Nephron progenitor cell (in vitro differentiated cells): Measurements from ENCODE around the gene ABLIM3.

ENCODE experiments used
- DNase-seq: peaks from one replicate; pipeline ENCODE4 v3.0.0; 2021
- H3K27ac Mint-ChIP-seq: 2 replicates; pipeline ENCODE4 v1.8.0; 2021; ENCODE audit warnings: mild to moderate bottlenecking, moderate library complexity, mixed read lengths
- H3K27me3 Mint-ChIP-seq: 2 replicates; pipeline ENCODE4 v1.8.0; 2021; ENCODE audit warnings: mild to moderate bottlenecking, low read depth, mixed read lengths; ENCODE audit not compliant: poor library complexity
- H3K36me3 Mint-ChIP-seq: 2 replicates; pipeline ENCODE4 v1.8.0; 2021; ENCODE audit warnings: low read depth, mixed read lengths
- H3K4me1 Mint-ChIP-seq: 2 replicates; pipeline ENCODE4 v1.8.0; 2021; ENCODE audit warnings: mixed read lengths
- H3K4me3 Mint-ChIP-seq: 2 replicates; pipeline ENCODE4 v1.8.0; 2021; ENCODE audit warnings: mild to moderate bottlenecking, moderate library complexity, mixed read lengths
- H3K9me3 Mint-ChIP-seq: 2 replicates; pipeline ENCODE4 v1.8.0; 2021; ENCODE audit warnings: mild to moderate bottlenecking, moderate library complexity, mixed read lengths
- TF ChIP-seq, protein P1 (sequence below): fragments of 200-600 bp; sonication (generic); IDR thresholded peaks from 2 replicates; pipeline ENCODE4 v1.5.0; 2021; ENCODE audit warnings: antibody characterized with exemption

Gene ABLIM3

GRCh38 chr5:149274939-149275338 is 133.6 kb downstream of the ABLIM3 start:
- no peak overlapping the region for H3K27ac Mint-ChIP-seq
- H3K9me3 Mint-ChIP-seq = no peaks in the 10 kb centered on the region
- DNase-seq = no peak
- peaks cover 21% of the 10 kb centered on the region for H3K4me1 Mint-ChIP-seq
- H3K36me3 Mint-ChIP-seq = no peaks in the 10 kb centered on the region
- no peak overlapping the region for H3K4me3 Mint-ChIP-seq
- TF ChIP-seq, protein P1, sequence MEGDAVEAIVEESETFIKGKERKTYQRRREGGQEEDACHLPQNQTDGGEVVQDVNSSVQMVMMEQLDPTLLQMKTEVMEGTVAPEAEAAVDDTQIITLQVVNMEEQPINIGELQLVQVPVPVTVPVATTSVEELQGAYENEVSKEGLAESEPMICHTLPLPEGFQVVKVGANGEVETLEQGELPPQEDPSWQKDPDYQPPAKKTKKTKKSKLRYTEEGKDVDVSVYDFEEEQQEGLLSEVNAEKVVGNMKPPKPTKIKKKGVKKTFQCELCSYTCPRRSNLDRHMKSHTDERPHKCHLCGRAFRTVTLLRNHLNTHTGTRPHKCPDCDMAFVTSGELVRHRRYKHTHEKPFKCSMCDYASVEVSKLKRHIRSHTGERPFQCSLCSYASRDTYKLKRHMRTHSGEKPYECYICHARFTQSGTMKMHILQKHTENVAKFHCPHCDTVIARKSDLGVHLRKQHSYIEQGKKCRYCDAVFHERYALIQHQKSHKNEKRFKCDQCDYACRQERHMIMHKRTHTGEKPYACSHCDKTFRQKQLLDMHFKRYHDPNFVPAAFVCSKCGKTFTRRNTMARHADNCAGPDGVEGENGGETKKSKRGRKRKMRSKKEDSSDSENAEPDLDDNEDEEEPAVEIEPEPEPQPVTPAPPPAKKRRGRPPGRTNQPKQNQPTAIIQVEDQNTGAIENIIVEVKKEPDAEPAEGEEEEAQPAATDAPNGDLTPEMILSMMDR = no peak
- peaks cover 47% of the 10 kb centered on the region for H3K27me3 Mint-ChIP-seq

DNA sequence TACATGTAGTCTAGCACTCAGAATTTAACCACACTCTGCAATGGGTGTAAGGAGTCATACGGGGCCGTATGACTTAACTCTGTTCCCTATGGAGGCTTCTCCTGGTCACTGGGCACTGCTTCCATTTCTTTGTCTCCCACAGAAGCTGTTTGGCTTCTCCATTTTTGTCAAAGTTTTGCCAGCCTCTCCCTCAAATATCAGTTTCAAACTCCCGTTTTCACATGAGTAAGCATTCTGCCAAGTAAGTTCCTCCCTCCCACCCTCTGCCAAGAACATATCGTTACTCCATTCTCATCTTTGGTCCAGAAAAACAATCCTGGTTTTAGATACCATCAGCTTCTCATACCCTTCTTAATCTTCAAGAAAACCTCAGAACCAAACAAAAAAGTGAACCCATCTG is 136.5 kb downstream of the ABLIM3 start:
- TF ChIP-seq, protein P1 = no peak
- H3K9me3 Mint-ChIP-seq = no peaks in the 10 kb centered on the region
- H3K27ac Mint-ChIP-seq = no peak overlapping the region
- peaks cover 20% of the 10 kb centered on the region for H3K27me3 Mint-ChIP-seq
- H3K4me1 Mint-ChIP-seq = peaks cover 28% of the 10 kb centered on the region
- no peak overlapping the region for H3K4me3 Mint-ChIP-seq
- no peaks in the 10 kb centered on the region for H3K36me3 Mint-ChIP-seq
- no peak for DNase-seq

GRCh38 chr5:149278451-149279210 is 137.3 kb downstream of the ABLIM3 start:
- no peaks in the 10 kb centered on the region for H3K36me3 Mint-ChIP-seq
- peaks cover 22% of the 10 kb centered on the region for H3K4me1 Mint-ChIP-seq
- no peaks in the 10 kb centered on the region for H3K9me3 Mint-ChIP-seq
- no peak overlapping the region for H3K27ac Mint-ChIP-seq
- no peak for DNase-seq
- peaks cover 11% of the 10 kb centered on the region for H3K27me3 Mint-ChIP-seq
- no peak overlapping the region for H3K4me3 Mint-ChIP-seq
- TF ChIP-seq, protein P1 = no peak

GRCh38 chr5:149279661-149280060 is 138.4 kb downstream of the ABLIM3 start:
- Mint-ChIP-seq H3K27me3 (peaks cover 14% of the 10 kb centered on the region), H3K4me3 (no peak overlapping the region), H3K9me3 (no peaks in the 10 kb centered on the region), H3K27ac (no peak overlapping the region), H3K36me3 (no peaks in the 10 kb centered on the region), H3K4me1 (peaks cover 26% of the 10 kb centered on the region)
- DNase-seq = no peak
- TF ChIP-seq, protein P1 = no peak

GRCh38 chr5:149280124-149280523 is 138.8 kb downstream of the ABLIM3 start:
- no peak overlapping the region for H3K27ac Mint-ChIP-seq
- no peak for DNase-seq
- no peak overlapping the region for H3K4me3 Mint-ChIP-seq

More at GRCh38 chr5:149280124-149280523, 138.8 kb downstream of the ABLIM3 start:
- H3K9me3 Mint-ChIP-seq = no peaks in the 10 kb centered on the region
- H3K36me3 Mint-ChIP-seq = no peaks in the 10 kb centered on the region
- H3K27me3 Mint-ChIP-seq = peaks cover 14% of the 10 kb centered on the region
- H3K4me1 Mint-ChIP-seq = peaks cover 26% of the 10 kb centered on the region
- TF ChIP-seq, protein P1 = no peak
